ENCODE measurements around the gene CRYGS. TPM values are rescaled to one million over a fixed set of nuclear protein-coding genes. Genes with fewer than 3 reads are reported as not detected.
"Not testable (repeated sequence)": the region's sequence is repeated elsewhere in the genome, so short reads cannot be mapped to it uniquely, and the experiment has no call there.

Gene CRYGS
- total and polyA plus RNA-seq, 9 of the 15 experiments (the other 6 are each of a cell fraction or from before 2014, with no cell fraction given): 1.5 to 3.8 (median 2.0) TPM

GRCh38 chr3:186531694-186532093 lies 12.5 kb downstream of the CRYGS start:
- CTCF ChIA-PET (ENCODE audit: low intra/inter-chr PET ratio): interaction anchor here (0.7 kb wide), 1 partner anchor 11 kb away, joined by 3 read pairs; no protein-coding TSS in a partner anchor

GRCh38 chr3:186530415-186530814 lies 13.8 kb downstream of the CRYGS start:
- H3K9me1 ChIP-seq (ENCODE audit: control insufficient read depth, insufficient read depth, low read length): no peaks in the 10 kb centered on the region
- no peak overlapping the region for H2AFZ ChIP-seq (ENCODE audit: low read depth, low read length)
- peak; percentile 34; the same call in 1 of the 2 replicates for TF ChIP-seq PKNOX1 (IDR thresholded peaks at IDR 0.05)
- TF ChIP-seq FOXP4 (CRISPR knock-in tag; IDR thresholded peaks at IDR 0.05; ENCODE audit: borderline replicate concordance): no peak
- no peaks in the 10 kb centered on the region for H3K9me3 ChIP-seq (replicated peaks; ENCODE audit: control insufficient read depth, insufficient read depth, low read depth, low read length)
- no peak overlapping the region for H3K27ac ChIP-seq (ENCODE audit: extremely low read depth, low read depth, low read length)
- DNase-seq (ENCODE audit: extremely low read depth in 1 of 4, low spot score in 3 of 4) (no peak), FAIRE-seq (no peak), ATAC-seq (no peak)
- ChIA-PET CTCF (ENCODE audit: low intra/inter-chr PET ratio) (no interaction called here), POLR2A (interaction anchor here (0.6 kb wide), 1 partner anchor 1812 kb away, joined by 4 read pairs; no protein-coding TSS in a partner anchor)
- in situ Hi-C loops (cut with MboI) (no loop called here), intact Hi-C loops (cut with micrococcal nuclease) (no loop called here)
- no peaks in the 10 kb centered on the region for H3K79me2 ChIP-seq (ENCODE audit: control insufficient read depth, insufficient read depth, low read length)
- H3K4me1 ChIP-seq (replicated peaks in 1 of 2; ENCODE audit: control insufficient read depth in 2 of 2, insufficient read depth in 2 of 2, low read length in 2 of 2): no peaks in the 10 kb centered on the region; a peak in 1 of 5 replicates
- H3K36me3 ChIP-seq (ENCODE audit: control insufficient read depth, insufficient read depth, low read length): no peaks in the 10 kb centered on the region
- no peak overlapping the region for H3K9ac ChIP-seq (ENCODE audit: insufficient read depth in 1 of 2, low read depth in 2 of 2, low read length in 2 of 2)
- no peaks in the 10 kb centered on the region for H4K20me1 ChIP-seq (replicated peaks; ENCODE audit: control insufficient read depth, insufficient read depth, low read length)
- no peak overlapping the region for H3K4me2 ChIP-seq (ENCODE audit: insufficient read depth, low read length)
- no peak overlapping the region for H3K4me3 ChIP-seq
- no TSS peak for BruUV-seq (replicated peaks)
- peaks cover 4 to 18% of the 10 kb centered on the region in 2 experiments; a peak in 4 of 5 replicates for H3K27me3 ChIP-seq (ENCODE audit: control insufficient read depth in 2 of 2, insufficient read depth in 2 of 2, low read length in 2 of 2)

More at GRCh38 chr3:186531694-186532093, 12.5 kb downstream of the CRYGS start:
- DNase-seq (ENCODE audit: extremely low read depth in 1 of 4, low spot score in 3 of 4); H3K36me3 ChIP-seq (ENCODE audit: control insufficient read depth, insufficient read depth, low read length); H3K4me3 ChIP-seq; H2AFZ ChIP-seq (ENCODE audit: low read depth, low read length); H3K27me3 ChIP-seq (ENCODE audit: control insufficient read depth in 2 of 2, insufficient read depth in 2 of 2, low read length in 2 of 2); in situ Hi-C loops (cut with MboI); BruUV-seq (replicated peaks); H3K4me1 ChIP-seq (replicated peaks in 1 of 2; ENCODE audit: control insufficient read depth in 2 of 2, insufficient read depth in 2 of 2, low read length in 2 of 2); POLR2A ChIA-PET; H3K79me2 ChIP-seq (ENCODE audit: control insufficient read depth, insufficient read depth, low read length); H3K9ac ChIP-seq (ENCODE audit: insufficient read depth in 1 of 2, low read depth in 2 of 2, low read length in 2 of 2); intact Hi-C loops (cut with micrococcal nuclease); FAIRE-seq; ATAC-seq; H3K27ac ChIP-seq (ENCODE audit: extremely low read depth, low read depth, low read length); H4K20me1 ChIP-seq (replicated peaks; ENCODE audit: control insufficient read depth, insufficient read depth, low read length); H3K4me2 ChIP-seq (ENCODE audit: insufficient read depth, low read length); H3K9me1 ChIP-seq (ENCODE audit: control insufficient read depth, insufficient read depth, low read length); H3K9me3 ChIP-seq (replicated peaks; ENCODE audit: control insufficient read depth, insufficient read depth, low read depth, low read length): not testable (repeated sequence)
- TF ChIP-seq ZNF146 (CRISPR knock-in tag; IDR thresholded peaks at IDR 0.05; ENCODE audit: unreplicated experiment) (peak; percentile 61), RBM25 (IDR thresholded peaks at IDR 0.05; ENCODE audit: low read depth, low read length, severe bottlenecking) (peak; percentile 25)
- WGBS (ENCODE audit: insufficient coverage, low coverage, missing lambda C conversion rate): 58% methylated on average over 3 of the region's 3 CpGs
